Transverse colon (tissue), 4 donors: Measurements from ENCODE around the gene SPON2.

Experiments used
- CTCF ChIP-seq, 5 experiments: fragments of 200-600 bp in 3 of 5; fragments of 450-650 bp in 2 of 5; sonication (generic) in 3 of 5; IDR thresholded peaks; 1 replicate in 2 of 5; 2 replicates in 3 of 5; pipeline ENCODE4 v1.5.1; 2016 to 2017; ENCODE audit warnings: antibody characterized with exemption in 5 of 5, inconsistent platforms in 3 of 5, mild to moderate bottlenecking in 2 of 5, moderate library complexity in 1 of 5
- EP300 ChIP-seq: sonication (generic); formaldehyde crosslinking; IDR thresholded peaks from one replicate; pipeline ENCODE4 v1.6.1; 2017; ENCODE audit warnings: antibody characterized with exemption, low read depth
- POLR2AphosphoS5 ChIP-seq, 3 donors: sonication (generic); formaldehyde crosslinking; IDR thresholded peaks; one replicate each; pipeline ENCODE4 v1.6.1; 2016; ENCODE audit warnings: antibody characterized with exemption in 3 of 3

DNA sequence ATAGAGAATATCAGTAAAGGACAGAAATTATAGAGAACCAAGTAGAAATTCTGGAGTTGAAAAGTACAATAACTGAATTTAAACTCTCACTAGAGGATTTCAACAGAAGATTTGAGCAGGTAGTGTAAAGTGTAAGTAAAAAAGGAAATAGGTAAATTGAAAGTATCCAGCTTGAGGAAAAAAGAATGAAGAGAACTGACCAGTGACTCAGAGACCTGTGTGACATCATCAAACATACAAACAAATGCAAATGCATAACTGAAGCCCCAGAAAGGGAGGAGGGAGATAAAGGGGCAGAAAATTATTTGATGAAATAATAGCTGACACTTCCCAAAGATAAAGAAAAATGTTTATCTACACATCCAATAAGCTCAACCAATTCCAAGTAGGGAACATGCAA, 8.3 kb upstream of the SPON2 start:
- TF ChIP-seq EP300 (no peak), CTCF (IDR thresholded peaks at IDR 0.05) (no peak), POLR2AphosphoS5 (IDR thresholded peaks at IDR 0.05) (no peak)
